T-helper 9 cell (primary cell): Measurements from ENCODE around the gene ATP2C2.
"Not testable (repeated sequence)": the region's sequence is repeated elsewhere in the genome, so short reads cannot be mapped to it uniquely, and the experiment has no call there.

ENCODE experiments used
- DNase-seq: peaks from one replicate; pipeline ENCODE4 v3.0.0-alpha.2; 2020

The ATP2C2 gene

GRCh38 chr16:84341528-84342295, 26.6 kb upstream of the ATP2C2 start:
- DNase-seq: no peak

- DNase-seq: not testable (repeated sequence)
Observed at GRCh38 chr16:84343800-84344199, 24.5 kb upstream of the ATP2C2 start.

- DNase-seq: no peak
Observed at GRCh38 chr16:84344781-84345180, 23.6 kb upstream of the ATP2C2 start.

GRCh38 chr16:84347161-84347560, 21.2 kb upstream of the ATP2C2 start:
- DNase-seq: no peak

GRCh38 chr16:84348386-84348888, 19.9 kb upstream of the ATP2C2 start:
- no peak for DNase-seq

- DNase-seq: no peak
Observed at GRCh38 chr16:84349862-84350684, 18.3 kb upstream of the ATP2C2 start.

- DNase-seq: no peak
Observed at GRCh38 chr16:84350685-84351400, 17.5 kb upstream of the ATP2C2 start.

- DNase-seq: no peak
Observed at GRCh38 chr16:84351630-84352029, 16.7 kb upstream of the ATP2C2 start.

GRCh38 chr16:84354306-84354705, 14.0 kb upstream of the ATP2C2 start:
- no peak for DNase-seq

GRCh38 chr16:84355149-84355548, 13.2 kb upstream of the ATP2C2 start:
- no peak for DNase-seq

GRCh38 chr16:84356176-84356575, 12.2 kb upstream of the ATP2C2 start:
- DNase-seq: no peak

GRCh38 chr16:84356591-84357116, 11.7 kb upstream of the ATP2C2 start:
- no peak for DNase-seq

GRCh38 chr16:84357191-84357651, 11.1 kb upstream of the ATP2C2 start:
- no peak for DNase-seq

- DNase-seq: no peak
Observed at GRCh38 chr16:84358601-84359295, 9.6 kb upstream of the ATP2C2 start.

- DNase-seq: no peak
Observed at GRCh38 chr16:84359326-84359725, 9.0 kb upstream of the ATP2C2 start.

- no peak for DNase-seq
Observed at GRCh38 chr16:84360170-84360569, 8.2 kb upstream of the ATP2C2 start.

GRCh38 chr16:84360748-84361147, 7.6 kb upstream of the ATP2C2 start:
- no peak for DNase-seq

- no peak for DNase-seq
Observed at GRCh38 chr16:84361546-84361945, 6.8 kb upstream of the ATP2C2 start.

GRCh38 chr16:84362471-84362941, 5.8 kb upstream of the ATP2C2 start:
- DNase-seq: no peak

GRCh38 chr16:84366208-84366607, 2.1 kb upstream of the ATP2C2 start:
- no peak for DNase-seq

- no peak for DNase-seq
Observed at GRCh38 chr16:84367297-84367680, 1.0 kb upstream of the ATP2C2 start.

- no peak for DNase-seq
Observed at GRCh38 chr16:84367750-84368307, 509 bp upstream of the ATP2C2 start.
